SU-DHL-6 (cell line): ENCODE results near the gene NPHP4.

ENCODE experiments used
- CTCF ChIP-seq: fragments of 200-600 bp; sonication (generic); IDR thresholded peaks from one replicate; pipeline ENCODE4 v1.5.1; 2017; ENCODE audit warnings: antibody characterized with exemption, mild to moderate bottlenecking, low read length, moderate library complexity; ENCODE audit not compliant: insufficient read depth, poor library complexity, severe bottlenecking
- EZH2phosphoT487 ChIP-seq: fragments of 200-600 bp; sonication (generic), shearing (Covaris generic); conservative IDR thresholded peaks from 2 replicates; pipeline ENCODE4 v1.6.1; 2018; ENCODE audit warnings: mild to moderate bottlenecking, antibody characterized with exemption, low read length, moderate library complexity, mixed read lengths

DNA sequence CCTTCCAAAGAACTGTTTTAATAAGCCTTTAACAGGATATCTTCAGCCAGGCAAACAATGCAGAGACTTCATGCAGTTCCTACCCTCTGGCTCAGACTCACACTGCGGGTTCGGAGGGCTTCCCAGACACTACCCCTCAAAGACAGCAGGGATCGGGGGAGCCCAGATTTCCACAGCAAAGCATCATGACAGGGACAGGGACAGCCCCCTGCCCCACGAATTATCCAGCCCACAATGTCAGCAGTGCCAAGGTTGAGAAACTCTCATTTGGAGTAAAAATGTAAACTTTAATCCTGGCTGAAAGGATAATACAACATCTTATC is 20.1 kb downstream of the NPHP4 start:
- no peak for TF ChIP-seq CTCF
- no peak for TF ChIP-seq EZH2phosphoT487
